ENCODE results near the gene TSGA10IP. TPM values are rescaled to one million over a fixed set of nuclear protein-coding genes. Genes with fewer than 3 reads are reported as not detected.

TSGA10IP gene
- total RNA-seq, 2 donors from 2014 or later = not detected

DNA sequence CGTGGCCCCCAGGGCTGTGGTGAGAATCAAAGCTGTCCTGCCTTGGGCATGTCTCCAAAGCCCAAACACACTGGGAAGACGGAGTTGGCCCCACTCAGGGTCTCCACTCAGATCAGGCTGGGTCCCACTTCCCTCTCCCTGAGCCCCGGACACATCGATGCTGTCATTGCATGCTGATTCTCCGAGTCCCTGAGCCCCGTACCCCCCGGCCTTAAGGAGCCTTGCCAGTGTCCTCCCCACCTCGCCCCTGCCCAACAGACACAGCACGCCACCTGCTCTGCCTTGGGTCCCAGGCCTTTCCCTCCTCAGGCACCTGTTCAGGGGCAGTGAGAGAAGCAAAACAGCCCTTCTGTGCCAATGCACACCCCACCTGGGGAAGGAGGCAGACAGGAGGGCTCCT is 42.1 kb downstream of the TSGA10IP start:
- intact Hi-C loops (cut with DNase I, micrococcal nuclease) = loop anchor here (5.0 to 10.0 kb wide), 2 partner anchors 103 to 105 kb away; partner anchors contain the start of gene FIBP (in 1 of the 2)
- ATAC-seq (no peak), DNase-seq (no peak)

DNA sequence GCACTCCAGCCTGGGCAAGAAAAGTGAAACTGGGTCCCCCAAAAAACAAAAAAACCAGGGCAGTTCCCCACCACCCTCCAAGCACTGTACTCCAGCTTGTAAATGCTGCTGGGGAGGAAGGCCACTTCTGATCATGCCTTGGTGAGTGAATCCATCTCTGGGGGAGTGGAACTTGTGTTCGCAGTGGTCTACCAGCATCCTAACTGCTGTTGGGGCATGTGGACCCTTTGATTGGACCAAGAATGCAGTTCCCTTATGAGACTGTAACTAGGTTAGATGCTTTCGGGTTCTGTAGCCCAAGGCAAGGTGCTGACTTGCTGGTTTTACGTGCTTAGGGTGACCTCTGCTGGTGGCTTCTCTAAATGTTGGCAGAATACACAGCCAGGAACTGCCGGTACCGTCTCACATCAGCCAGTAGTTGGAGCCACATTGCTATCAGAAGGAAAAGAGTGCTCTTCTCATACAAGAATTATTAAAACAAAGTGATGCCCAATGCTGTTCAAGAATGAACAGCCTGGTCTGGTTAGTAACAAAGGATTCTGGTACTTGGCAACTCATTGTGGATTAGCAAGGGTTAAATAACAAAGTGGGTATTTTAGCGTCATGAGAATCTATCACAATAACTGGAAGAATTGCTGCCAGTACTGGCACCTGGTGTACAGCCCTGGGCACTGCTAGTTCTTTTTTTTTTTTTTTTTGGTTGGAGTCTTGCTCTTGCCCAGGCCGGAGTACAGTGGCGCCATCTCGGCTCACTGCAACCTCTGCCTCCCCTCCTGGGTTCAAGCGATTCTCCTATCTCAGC is 43.7 kb downstream of the TSGA10IP start:
- intact Hi-C loops (cut with DNase I, micrococcal nuclease) = loop anchor here (5.0 to 10.0 kb wide), 2 partner anchors 104 to 107 kb away; partner anchors contain the start of gene FIBP (in 1 of the 2)
- ATAC-seq (peak; percentile 99), DNase-seq (peak; percentile 85 to 94)

DNA sequence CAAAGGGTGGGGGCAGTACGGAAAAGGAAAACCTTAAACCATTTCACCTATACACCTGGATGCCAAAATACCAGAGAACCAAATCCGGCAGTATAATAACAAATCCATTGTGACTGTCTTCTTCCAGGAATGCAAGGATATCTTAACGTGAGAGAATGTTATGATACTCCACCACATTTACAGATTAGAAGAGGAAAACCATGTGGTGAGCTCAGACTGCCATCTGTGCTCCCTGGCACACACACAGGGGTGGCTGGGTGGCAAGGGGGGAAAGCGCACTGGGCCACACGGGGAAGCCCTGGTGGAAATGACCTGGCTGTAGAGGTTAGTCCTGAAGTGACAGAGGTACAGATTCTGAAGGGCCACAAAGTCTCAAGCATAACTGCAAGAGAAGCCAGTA is 46.8 kb downstream of the TSGA10IP start:
- intact Hi-C loops (cut with DNase I, micrococcal nuclease) = no loop called here
- no peak for DNase-seq
- ATAC-seq = no peak

DNA sequence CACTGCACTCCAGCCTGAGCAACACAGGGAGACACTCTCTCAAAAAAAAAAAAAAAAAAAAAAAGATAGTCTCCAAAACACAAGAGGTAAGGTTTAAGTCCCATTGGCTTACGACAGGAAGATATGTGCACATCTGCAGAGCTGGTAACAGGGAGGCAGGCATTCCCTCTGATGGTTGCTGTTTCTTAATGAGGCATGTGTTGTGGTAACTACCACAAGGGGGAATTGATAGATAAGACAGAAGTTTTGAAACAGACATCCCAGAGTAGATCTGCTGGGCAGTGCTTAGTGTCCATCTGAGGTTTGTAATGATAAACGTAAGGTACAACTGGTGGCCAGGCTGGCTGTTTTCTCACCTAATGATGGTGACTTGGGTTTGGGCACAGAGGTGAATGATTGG is 52.0 kb downstream of the TSGA10IP start:
- intact Hi-C loops (cut with DNase I, micrococcal nuclease) = no loop called here
- DNase-seq (no peak), ATAC-seq (no peak)

DNA sequence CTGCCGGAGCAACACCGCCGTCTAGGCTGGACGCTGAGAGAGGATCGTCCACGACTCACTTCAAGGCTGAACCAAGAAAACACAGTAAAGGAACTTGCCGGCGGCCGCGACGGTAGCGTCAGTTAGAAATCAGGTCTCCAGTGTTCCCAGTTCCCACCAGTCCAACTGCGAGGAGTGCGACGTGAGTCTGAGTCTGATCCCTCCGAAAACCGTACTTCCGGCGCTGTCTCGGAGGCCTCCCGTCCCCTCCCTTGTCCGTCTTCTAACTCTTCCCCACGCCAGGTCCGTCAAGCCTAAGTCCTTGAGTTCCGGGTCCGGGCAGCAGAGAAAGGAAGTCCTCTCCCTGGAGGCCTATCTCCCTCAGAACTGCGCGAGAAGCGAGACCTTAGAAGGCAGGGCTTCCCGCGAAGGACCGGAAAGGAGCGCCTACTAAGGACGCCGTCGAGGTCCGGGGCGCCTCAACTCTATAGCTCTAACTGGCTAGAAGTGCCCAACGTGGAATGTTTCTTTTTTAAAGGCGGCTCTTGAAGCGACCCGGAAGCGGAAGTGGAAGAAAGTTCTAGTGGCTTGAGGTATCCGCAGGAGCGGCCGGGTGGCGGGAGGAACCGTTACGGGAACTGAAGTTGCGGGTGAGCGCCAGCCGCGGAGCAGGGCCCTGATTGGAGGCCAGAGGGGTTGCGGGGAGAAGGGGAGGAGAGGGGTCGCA is 56.8 kb downstream of the TSGA10IP start, which contains the start of the genes BANF1 and EIF1AD:
BANF1 (plus strand) TSS at position 562 of the 706 bp plus-strand sequence. CDS start 748 bp downstream, outside the sequence.
EIF1AD (minus strand) TSS at position 216 of the 706 bp plus-strand sequence. CDS start 1,768 bp downstream, outside the sequence.
- ATAC-seq (peak; percentile 89), DNase-seq (peak; percentile 91 to 92)
- intact Hi-C loops (cut with DNase I, micrococcal nuclease) = no loop called here

DNA sequence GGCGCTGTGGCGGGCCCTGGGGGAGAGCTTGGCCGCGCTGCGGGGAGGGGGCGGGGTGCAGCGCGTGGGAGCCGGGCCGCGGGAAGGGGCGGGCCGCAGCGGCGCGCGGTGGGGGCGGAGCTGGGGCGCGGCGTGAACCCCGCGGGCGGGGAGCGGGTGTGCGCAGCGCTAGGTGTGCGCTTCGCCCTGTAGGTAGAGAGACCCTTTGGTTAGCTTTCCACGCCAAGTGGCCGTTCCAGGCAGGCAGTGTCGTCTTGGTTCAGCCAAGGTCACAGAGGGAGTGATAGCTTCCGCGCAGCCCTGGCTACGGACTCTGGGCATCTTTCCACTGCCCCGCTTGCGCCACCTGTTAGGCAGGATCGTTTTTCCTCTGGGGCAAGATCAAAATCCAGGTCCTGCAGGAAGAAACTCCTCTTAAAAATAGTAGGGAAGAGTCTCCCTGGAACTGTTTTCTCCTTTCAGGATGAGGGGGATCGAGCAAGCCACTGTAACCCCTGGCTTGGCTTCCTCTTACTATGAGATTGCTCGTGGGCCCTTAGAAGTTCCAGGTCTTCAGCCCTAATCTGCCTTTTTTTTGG is 57.5 kb downstream of the TSGA10IP start:
- ATAC-seq (peak; percentile 79), DNase-seq (peak; percentile 64 to 69)
- intact Hi-C loops (cut with DNase I, micrococcal nuclease) = no loop called here

DNA sequence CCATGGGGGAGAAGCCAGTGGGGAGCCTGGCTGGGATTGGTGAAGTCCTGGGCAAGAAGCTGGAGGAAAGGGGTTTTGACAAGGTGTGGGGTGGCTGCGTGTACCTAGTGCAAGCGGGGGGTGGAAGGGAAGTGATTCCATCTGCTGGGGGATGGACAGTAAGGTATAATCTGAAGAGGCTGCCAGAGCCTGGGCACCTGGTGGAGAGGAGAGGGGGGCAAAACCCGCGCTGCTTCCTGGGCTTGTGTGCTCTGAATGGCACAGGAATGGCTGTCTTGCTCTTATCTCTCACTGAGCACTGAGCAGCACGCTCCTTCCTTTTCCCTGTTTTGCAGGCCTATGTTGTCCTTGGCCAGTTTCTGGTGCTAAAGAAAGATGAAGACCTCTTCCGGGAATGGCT is 58.0 kb downstream of the TSGA10IP start:
- no peak for ATAC-seq
- no peak for DNase-seq
- intact Hi-C loops (cut with DNase I, micrococcal nuclease) = no loop called here

DNA sequence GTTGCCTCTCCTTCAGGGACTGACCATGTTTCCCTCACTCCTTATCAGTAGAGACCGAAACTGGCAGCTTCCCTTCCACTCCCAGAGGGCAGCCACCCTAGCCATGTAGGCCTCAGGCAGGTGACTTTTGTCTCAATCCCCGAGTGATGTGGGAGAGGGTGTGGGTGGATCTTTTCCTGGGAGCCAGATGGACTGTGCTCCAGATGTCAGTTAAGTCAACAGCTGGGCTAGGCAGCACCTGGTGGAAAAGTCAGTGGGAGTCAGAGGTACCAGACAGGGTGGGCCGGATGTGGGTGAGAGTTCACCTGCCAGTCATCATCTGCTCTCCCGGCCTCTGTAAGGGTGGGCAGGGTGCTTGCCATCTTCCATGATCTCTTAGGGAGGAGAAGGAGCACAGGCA is 58.9 kb downstream of the TSGA10IP start:
- DNase-seq = no peak
- no peak for ATAC-seq
- intact Hi-C loops (cut with DNase I, micrococcal nuclease) = no loop called here

DNA sequence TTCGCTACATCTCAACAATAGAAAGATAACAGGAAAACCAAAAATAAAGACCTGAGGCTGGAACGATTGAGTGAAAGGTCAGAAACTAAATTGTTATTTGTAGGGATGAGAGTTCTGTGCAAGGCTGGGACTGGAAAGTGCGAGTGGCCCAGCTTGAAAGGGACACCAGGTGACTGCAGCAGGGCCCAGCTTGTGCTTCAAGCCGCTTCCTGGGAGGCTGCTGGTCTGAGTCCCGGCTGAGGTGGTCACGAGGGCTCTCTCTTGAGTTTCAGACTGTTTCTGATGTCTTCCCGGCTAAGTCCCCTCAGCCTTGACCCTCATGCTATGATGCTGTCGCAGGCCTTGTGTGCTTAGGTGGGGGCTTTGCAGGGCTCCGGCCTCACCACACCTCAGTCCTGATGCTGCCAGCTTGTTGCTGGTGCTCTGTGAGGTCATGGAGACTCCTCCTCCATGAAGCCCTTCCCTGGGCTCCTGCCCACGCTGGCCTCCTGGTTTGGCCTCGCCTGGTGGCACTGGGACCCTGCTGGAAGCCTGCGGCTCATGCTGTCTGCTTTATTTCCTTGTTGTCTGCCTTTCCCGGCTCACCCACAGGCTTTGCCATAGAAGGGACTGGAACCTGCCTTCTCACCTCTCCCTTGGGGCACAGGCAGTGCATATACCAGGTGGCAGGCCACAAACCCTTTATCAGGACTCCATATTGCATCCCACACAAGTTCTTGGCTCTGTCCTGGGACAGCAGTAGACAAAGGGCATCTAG is 61.0 kb downstream of the TSGA10IP start:
- DNase-seq (no peak), ATAC-seq (no peak)
- intact Hi-C loops (cut with DNase I, micrococcal nuclease) = no loop called here

DNA sequence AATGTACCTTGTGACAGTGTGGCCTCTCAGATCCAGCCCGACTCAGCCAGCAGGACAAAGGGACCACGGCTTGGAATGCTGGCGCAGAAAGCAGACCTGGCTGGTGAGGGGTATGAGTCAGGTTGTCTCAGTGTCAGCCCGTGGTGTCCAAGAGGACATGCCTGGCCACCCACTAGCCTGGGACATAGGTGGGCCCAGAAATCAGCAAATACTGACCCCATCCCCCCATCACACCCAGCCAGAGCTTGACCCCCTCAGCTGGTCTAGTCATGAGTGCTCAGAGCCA is 61.6 kb downstream of the TSGA10IP start:
- intact Hi-C loops (cut with DNase I, micrococcal nuclease) = no loop called here
- DNase-seq (no peak), ATAC-seq (no peak)

DNA sequence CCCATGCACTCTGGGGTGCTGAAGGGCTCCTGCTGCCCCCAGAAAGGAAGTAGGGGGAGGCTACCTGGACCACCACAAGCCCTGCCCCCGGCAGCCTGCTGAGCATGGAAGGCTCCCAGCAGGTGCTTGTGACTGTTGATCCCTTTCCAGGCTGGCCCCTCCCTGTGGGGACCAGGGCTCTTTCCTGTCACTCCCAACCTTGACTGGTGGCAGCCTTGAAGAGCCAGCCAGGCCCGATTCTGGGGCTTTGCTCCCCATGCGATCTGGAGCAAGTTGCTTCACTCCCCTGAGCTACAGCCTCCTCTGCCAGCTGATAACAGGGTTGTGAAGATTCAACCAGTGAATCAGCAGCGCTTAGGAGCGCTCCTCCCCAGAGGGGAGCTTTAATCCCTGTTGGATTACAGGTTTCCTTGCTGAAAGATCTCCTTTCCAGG is 61.9 kb downstream of the TSGA10IP start:
- no peak for ATAC-seq
- DNase-seq = no peak
- intact Hi-C loops (cut with DNase I, micrococcal nuclease) = no loop called here

DNA sequence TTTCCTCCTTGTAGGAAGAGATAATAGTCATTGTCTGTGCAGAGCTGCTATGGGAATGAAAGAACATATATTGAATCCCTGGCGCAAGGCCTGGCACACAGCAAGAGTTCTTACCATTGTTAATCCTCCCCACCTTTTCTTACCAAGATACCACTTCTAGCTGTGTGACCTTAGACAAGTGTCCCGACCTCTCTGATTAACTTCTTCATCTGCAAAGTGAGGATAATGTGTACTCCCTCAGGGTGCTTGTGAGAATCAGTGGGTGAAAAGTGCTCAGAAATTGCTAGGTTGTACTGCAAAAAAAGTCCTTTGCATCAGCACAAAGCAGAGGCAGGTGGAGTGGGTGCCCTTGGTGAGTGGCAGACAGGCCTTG is 62.8 kb downstream of the TSGA10IP start:
- DNase-seq (no peak), ATAC-seq (no peak)
- intact Hi-C loops (cut with DNase I, micrococcal nuclease) = no loop called here

DNA sequence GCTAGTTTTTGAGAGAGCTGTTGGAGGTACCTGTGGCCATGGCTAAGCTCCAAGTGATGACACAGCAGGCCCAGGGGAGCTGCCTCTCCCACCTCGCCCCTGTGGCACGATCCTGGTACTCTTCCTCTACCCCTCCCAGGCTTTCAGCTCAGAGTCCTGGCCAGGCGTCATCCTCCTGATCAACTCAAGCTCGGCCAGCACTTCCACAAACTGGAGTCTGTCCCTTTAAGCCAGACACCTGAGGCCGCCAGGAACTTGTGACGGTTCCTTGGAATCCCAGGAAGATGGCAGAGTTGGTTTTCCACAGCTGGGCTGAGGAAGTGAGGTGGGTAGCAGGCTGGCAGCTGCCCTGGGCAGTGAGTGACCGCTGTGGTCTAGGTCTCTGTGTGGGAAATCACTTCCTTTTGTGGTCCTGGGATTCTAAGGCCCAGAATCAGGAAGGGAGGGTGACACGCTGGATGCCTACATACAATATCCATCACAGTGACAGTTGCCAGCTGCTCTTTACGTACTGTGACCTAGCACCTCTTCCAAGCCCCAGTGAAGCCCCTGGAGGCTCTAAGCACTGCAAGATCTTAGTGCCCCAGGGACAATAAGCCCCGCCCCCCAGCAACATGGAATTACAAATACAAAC is 63.3 kb downstream of the TSGA10IP start:
- DNase-seq = no peak
- intact Hi-C loops (cut with DNase I, micrococcal nuclease) = no loop called here
- no peak for ATAC-seq

Other genes with a start within 250 kb of the TSGA10IP start
- gene KAT5, start 233.2 kb upstream of the TSGA10IP start, total RNA-seq = 10 to 100 TPM; 70.8 to 72.3 TPM
- gene RNASEH2C, start 224.7 kb upstream of the TSGA10IP start, total RNA-seq = 10 to 100 TPM; 23.7 to 31.2 TPM
- 10 to 100 TPM; 21.7 to 22.4 TPM for gene AP5B1, start 164.5 kb upstream of the TSGA10IP start, total RNA-seq
- gene OVOL1, start 158.4 kb upstream of the TSGA10IP start, total RNA-seq = 10 to 100 TPM; 29.5 to 35.9 TPM
- gene SNX32, start 111.5 kb upstream of the TSGA10IP start, total RNA-seq = 1 to 10 TPM; 1.6 to 3.8 TPM
- 1,000 to 10,000 TPM; 1,740 to 2,016 TPM for gene CFL1, start 87.3 kb upstream of the TSGA10IP start, total RNA-seq
- gene MUS81, start 85.0 kb upstream of the TSGA10IP start, total RNA-seq = 10 to 100 TPM; 55.7 to 63.4 TPM
- gene EFEMP2, start 72.7 kb upstream of the TSGA10IP start, total RNA-seq = 10 to 100 TPM in 1 of 2 donors, 1 to 10 TPM in 1; 4.5 to 21.4 TPM
- 1 to 10 TPM; 1.5 to 2.4 TPM for gene CTSW, start 65.6 kb upstream of the TSGA10IP start, total RNA-seq
- gene FIBP, start 57.0 kb upstream of the TSGA10IP start, total RNA-seq = 10 to 100 TPM; 47.7 to 49.6 TPM
- gene CCDC85B, start 54.8 kb upstream of the TSGA10IP start, total RNA-seq = 1 to 10 TPM; 7.1 to 8.6 TPM
- gene FOSL1, start 45.1 kb upstream of the TSGA10IP start, total RNA-seq = 1 to 10 TPM; 1.1 to 1.8 TPM
- 10 to 100 TPM; 18.6 to 29.3 TPM for gene C11orf68, start 26.4 kb upstream of the TSGA10IP start, total RNA-seq
- 10 to 100 TPM; 47.3 to 53.4 TPM for gene DRAP1, start 26.1 kb upstream of the TSGA10IP start, total RNA-seq
- 10 to 100 TPM; 41.1 to 46.4 TPM for gene SART1, start 16.3 kb downstream of the TSGA10IP start, total RNA-seq
- 10 to 100 TPM; 21.6 to 31.3 TPM for gene EIF1AD, start 56.7 kb downstream of the TSGA10IP start, total RNA-seq
- 100 to 1,000 TPM; 103 to 111 TPM for gene BANF1, start 57.0 kb downstream of the TSGA10IP start, total RNA-seq
- gene CST6, start 66.5 kb downstream of the TSGA10IP start, total RNA-seq = not detected
- under 1 TPM in 1 of 2 donors, not detected in 1; 0.39 TPM for gene CATSPER1, start 81.0 kb downstream of the TSGA10IP start, total RNA-seq
- gene GAL3ST3, start 103.7 kb downstream of the TSGA10IP start, total RNA-seq = not detected
- 100 to 1,000 TPM; 123 to 131 TPM for gene SF3B2, start 106.9 kb downstream of the TSGA10IP start, total RNA-seq
- 10 to 100 TPM; 17.1 to 19.2 TPM for gene PACS1, start 124.8 kb downstream of the TSGA10IP start, total RNA-seq

Measured in left colon (tissue), 2 donors.